OCI-LY7 (cell line): Measurements from ENCODE around the gene TSPAN13. TPM values are rescaled to one million over a fixed set of nuclear protein-coding genes. Genes with fewer than 3 reads are reported as not detected.

Experiments used
- BruUV-seq: library from RNA; stranded (reverse); fragments of 400-500 nt; replicated peaks from 2 replicates; lab custom pipeline; 2021; lab: Mats Ljungman, UMichigan
- CTCF ChIA-PET: fragments of 300-600 bp; sonication (Branson Sonifier 250); formaldehyde crosslinking; loops from one replicate; lab custom pipeline; 2022; ENCODE audit warnings: antibody characterized with exemption; ENCODE audit not compliant: unreplicated experiment; lab: Charles Lee
- POLR2A ChIA-PET: fragments of 300-600 bp; sonication (Branson Sonifier 250); formaldehyde crosslinking; loops from one replicate; lab custom pipeline; 2022; ENCODE audit warnings: antibody characterized with exemption; lab: Charles Lee
- DNase-seq: peaks from one replicate; pipeline ENCODE4 v3.0.0-alpha.2; 2015; ENCODE audit warnings: low spot score
- H2AFZ ChIP-seq: fragments of 200-600 bp; sonication (generic), shearing (Covaris generic); 2 replicates; pipeline ENCODE4 v1.6.1; 2014; ENCODE audit warnings: mild to moderate bottlenecking, antibody characterized with exemption, low read length, moderate library complexity
- H3K27ac ChIP-seq: fragments of 200-600 bp; sonication (generic); 2 replicates; pipeline ENCODE4 v1.5.1; 2014; ENCODE audit warnings: mixed run types, low read depth, mild to moderate bottlenecking, moderate library complexity, low read length, inconsistent platforms; ENCODE audit not compliant: poor library complexity, severe bottlenecking
- H3K36me3 ChIP-seq: fragments of 200-600 bp; sonication (generic); 2 replicates; pipeline ENCODE4 v1.6.1; 2014; ENCODE audit warnings: mild to moderate bottlenecking, antibody characterized with exemption, low read length, moderate library complexity, mixed read lengths; ENCODE audit not compliant: insufficient read depth
- H3K4me1 ChIP-seq: fragments of 200-600 bp; sonication (generic); 2 replicates; pipeline ENCODE4 v1.5.1; 2014; ENCODE audit warnings: mild to moderate bottlenecking, low read length; ENCODE audit not compliant: insufficient read depth, poor library complexity, severe bottlenecking
- H3K4me2 ChIP-seq: fragments of 200-600 bp; sonication (generic); 2 replicates; pipeline ENCODE4 v1.6.1; 2014; ENCODE audit warnings: mild to moderate bottlenecking, low read length
- H3K4me3 ChIP-seq: fragments of 200-600 bp; sonication (generic); 2 replicates; pipeline ENCODE4 v1.5.1; 2014; ENCODE audit warnings: mild to moderate bottlenecking, low read depth, low read length; ENCODE audit not compliant: poor library complexity, severe bottlenecking
- H3K79me2 ChIP-seq: fragments of 200-600 bp; sonication (generic); 2 replicates; pipeline ENCODE4 v1.6.1; 2016; ENCODE audit warnings: low read depth, mild to moderate bottlenecking, low read length, moderate library complexity, mixed read lengths; ENCODE audit not compliant: insufficient read depth
- H3K9me2 ChIP-seq: fragments of 200-600 bp; sonication (generic); 2 replicates; pipeline ENCODE4 v1.6.1; 2016; ENCODE audit warnings: mild to moderate bottlenecking, low read length, mixed read lengths; ENCODE audit not compliant: insufficient read depth
- H3K9me3 ChIP-seq: fragments of 200-600 bp; sonication (generic); 2 replicates; pipeline ENCODE4 v1.6.1; 2014; ENCODE audit warnings: mild to moderate bottlenecking, mixed run types, low read length, mixed read lengths
- H4K20me1 ChIP-seq: fragments of 200-600 bp; sonication (generic); 2 replicates; pipeline ENCODE4 v1.6.1; 2014; ENCODE audit warnings: mild to moderate bottlenecking, antibody characterized with exemption, low read length, moderate library complexity, mixed read lengths; ENCODE audit not compliant: insufficient read depth
- CTCF ChIP-seq: fragments of 200-600 bp; sonication (generic); conservative IDR thresholded peaks from 2 replicates; pipeline ENCODE4 v1.5.1; 2014; ENCODE audit warnings: mild to moderate bottlenecking, antibody characterized with exemption, low read length, moderate library complexity, mixed read lengths
- EZH2phosphoT487 ChIP-seq: fragments of 200-600 bp; sonication (generic); IDR thresholded peaks from 2 replicates; pipeline ENCODE4 v1.6.1; 2018; ENCODE audit warnings: low read depth, borderline replicate concordance, mild to moderate bottlenecking, mixed run types, antibody characterized with exemption, low read length, moderate library complexity, mixed read lengths
- intact Hi-C: fragments of 100-400 bp; cut with micrococcal nuclease; formaldehyde crosslinking; loops from one replicate; pipeline ENCODE4 v1.10.0; 2022; ENCODE audit not compliant: unreplicated experiment
- total RNA-seq, 2 experiments: library from RNA; depleted of rRNA in 1 of 2; stranded (reverse); fragments of >200 nt in 1 of 2; shearing (Covaris generic) in 1 of 2; gene quantifications; 2 replicates each; pipeline ENCODE4 v1.2.3, GENCODE V29; 2014 to 2022

TSPAN13 gene
- total RNA-seq, 2 experiments from 2014 or later = 5.0 to 12.2 TPM

- Histone ChIP-seq H3K4me2 (no peak overlapping the region), H4K20me1 (no peaks in the 10 kb centered on the region), H2AFZ (no peak overlapping the region), H3K27ac (no peak overlapping the region), H3K9me3 (no peaks in the 10 kb centered on the region), H3K9me2 (no peaks in the 10 kb centered on the region), H3K36me3 (no peaks in the 10 kb centered on the region), H3K4me1 (no peaks in the 10 kb centered on the region), H3K79me2 (no peaks in the 10 kb centered on the region), H3K4me3 (no peak overlapping the region)
- CTCF ChIA-PET = no interaction called here
- no peak for DNase-seq
- intact Hi-C loops = no loop called here
- no peak for TF ChIP-seq EZH2phosphoT487
- no peak for TF ChIP-seq CTCF
- POLR2A ChIA-PET = interaction anchor here (1.0 kb wide), 1 partner anchor 14 kb away, joined by 4 read pairs; the partner anchor contains the start of gene TSPAN13
- no TSS peak for BruUV-seq
Measured at GRCh38 chr7:16739863-16740622, 13.5 kb upstream of the TSPAN13 start.

- Histone ChIP-seq H3K9me2 (no peaks in the 10 kb centered on the region), H4K20me1 (no peaks in the 10 kb centered on the region), H3K4me3 (no peak overlapping the region), H3K4me2 (no peak overlapping the region), H3K9me3 (no peaks in the 10 kb centered on the region), H2AFZ (no peak overlapping the region), H3K79me2 (no peaks in the 10 kb centered on the region), H3K27ac (no peak overlapping the region), H3K4me1 (no peaks in the 10 kb centered on the region), H3K36me3 (no peaks in the 10 kb centered on the region)
- DNase-seq = no peak
- CTCF ChIA-PET = no interaction called here
- no TSS peak for BruUV-seq
- TF ChIP-seq EZH2phosphoT487 = no peak
- TF ChIP-seq CTCF = no peak
- intact Hi-C loops = no loop called here
- POLR2A ChIA-PET = no interaction called here
Measured at GRCh38 chr7:16740623-16740953, 13.0 kb upstream of the TSPAN13 start.

- H3K79me2 ChIP-seq = no peaks in the 10 kb centered on the region
- H3K36me3 ChIP-seq = no peaks in the 10 kb centered on the region
- no peaks in the 10 kb centered on the region for H4K20me1 ChIP-seq
- H3K4me3 ChIP-seq = no peak overlapping the region
- H3K9me2 ChIP-seq = no peaks in the 10 kb centered on the region
- no peak overlapping the region for H2AFZ ChIP-seq
- CTCF ChIA-PET = no interaction called here
- no peak for TF ChIP-seq EZH2phosphoT487
- no peak for TF ChIP-seq CTCF
- BruUV-seq = no TSS peak
- no peaks in the 10 kb centered on the region for H3K9me3 ChIP-seq
- no peak overlapping the region for H3K27ac ChIP-seq
- H3K4me1 ChIP-seq = no peaks in the 10 kb centered on the region
- POLR2A ChIA-PET = no interaction called here
- DNase-seq = no peak
- intact Hi-C loops = no loop called here
- H3K4me2 ChIP-seq = no peak overlapping the region
Measured at GRCh38 chr7:16740996-16741395, 12.6 kb upstream of the TSPAN13 start.
